Activated B cell treated with CpG ODN at 0.5 μM for 24 hours (primary cell): ENCODE results near the gene FEZF2. TPM values are rescaled to one million over a fixed set of nuclear protein-coding genes. Genes with fewer than 3 reads are reported as not detected.

Experiments used
- ATAC-seq: fragments of 200-7000 bp; cut with Tn5 transposase; one replicate; pipeline ENCODE4 v1.10.0; 2021; ENCODE audit warnings: low read depth, mild to moderate bottlenecking, moderate library complexity
- CTCF ChIA-PET: fragments of 350-600 bp; sonication (Branson Sonifier 250); formaldehyde crosslinking; loops from one replicate; lab custom pipeline; 2021; ENCODE audit warnings: antibody characterized with exemption; lab: Charles Lee
- POLR2A ChIA-PET: fragments of 350-600 bp; sonication (Branson Sonifier 250); formaldehyde crosslinking; loops from one replicate; lab custom pipeline; 2021; ENCODE audit warnings: antibody characterized with exemption; lab: Charles Lee
- DNase-seq: peaks from one replicate; pipeline ENCODE4 v3.0.0; 2022
- H3K27ac Mint-ChIP-seq: one replicate; pipeline ENCODE4 v1.8.0; 2020; ENCODE audit warnings: mixed read lengths
- H3K27me3 Mint-ChIP-seq: one replicate; pipeline ENCODE4 v1.8.0; 2021; ENCODE audit warnings: mixed read lengths
- H3K36me3 Mint-ChIP-seq: one replicate; pipeline ENCODE4 v1.8.0; 2021; ENCODE audit warnings: low read depth, mixed read lengths
- H3K4me1 Mint-ChIP-seq: one replicate; pipeline ENCODE4 v1.8.0; 2021; ENCODE audit warnings: mixed read lengths
- H3K4me3 Mint-ChIP-seq: one replicate; pipeline ENCODE4 v1.8.0; 2020; ENCODE audit warnings: mild to moderate bottlenecking, mixed read lengths
- H3K9me3 Mint-ChIP-seq: one replicate; pipeline ENCODE4 v1.8.0; 2020; ENCODE audit warnings: mixed read lengths
- CTCF ChIP-seq: fragments of 200-600 bp; IDR thresholded peaks from one replicate; pipeline ENCODE4 v1.8.0; 2022; ENCODE audit warnings: antibody characterized with exemption, mild to moderate bottlenecking
- intact Hi-C: fragments of 100-400 bp; cut with micrococcal nuclease; formaldehyde crosslinking; loops from one replicate; pipeline ENCODE4 v1.15.1; 2024
- total RNA-seq: library from RNA; stranded (reverse); gene quantifications from 2 replicates; pipeline ENCODE4 v1.2.3, GENCODE V29; 2022

The FEZF2 gene
- total RNA-seq, 1 donor from 2014 or later = not detected

- no peaks in the 10 kb centered on the region for H3K4me1 Mint-ChIP-seq
- ChIA-PET CTCF (no interaction called here), POLR2A (no interaction called here)
- H3K27ac Mint-ChIP-seq = no peak overlapping the region
- H3K36me3 Mint-ChIP-seq = no peaks in the 10 kb centered on the region
- DNase-seq = no peak
- H3K9me3 Mint-ChIP-seq = no peaks in the 10 kb centered on the region
- intact Hi-C loops = no loop called here
- H3K27me3 Mint-ChIP-seq = peaks cover 65% of the 10 kb centered on the region
- TF ChIP-seq CTCF = no peak
- no peak overlapping the region for H3K4me3 Mint-ChIP-seq
- ATAC-seq = no peak
Observed at GRCh38 chr3:62378311-62378789, 5.0 kb upstream of the FEZF2 start.

- ATAC-seq (no peak), DNase-seq (no peak)
- no peaks in the 10 kb centered on the region for H3K36me3 Mint-ChIP-seq
- no peak overlapping the region for H3K27ac Mint-ChIP-seq
- H3K4me3 Mint-ChIP-seq = no peak overlapping the region
- H3K27me3 Mint-ChIP-seq = peaks cover 67% of the 10 kb centered on the region
- ChIA-PET POLR2A (no interaction called here), CTCF (no interaction called here)
- intact Hi-C loops = no loop called here
- no peaks in the 10 kb centered on the region for H3K4me1 Mint-ChIP-seq
- H3K9me3 Mint-ChIP-seq = no peaks in the 10 kb centered on the region
- no peak for TF ChIP-seq CTCF
Observed at GRCh38 chr3:62376906-62377877, 3.8 kb upstream of the FEZF2 start.

GRCh38 chr3:62376454-62376720, 3.0 kb upstream of the FEZF2 start:
- no peak for ATAC-seq
- CTCF ChIA-PET = no interaction called here
- no peak for DNase-seq
- Mint-ChIP-seq H3K27ac (no peak overlapping the region), H3K9me3 (no peaks in the 10 kb centered on the region), H3K36me3 (no peaks in the 10 kb centered on the region), H3K4me1 (no peaks in the 10 kb centered on the region), H3K27me3 (peaks cover 66% of the 10 kb centered on the region), H3K4me3 (no peak overlapping the region)
- POLR2A ChIA-PET = no interaction called here
- intact Hi-C loops = no loop called here
- TF ChIP-seq CTCF = no peak

GRCh38 chr3:62375655-62376453, 2.5 kb upstream of the FEZF2 start:
- CTCF ChIA-PET = no interaction called here
- Mint-ChIP-seq H3K4me3 (no peak overlapping the region), H3K9me3 (no peaks in the 10 kb centered on the region), H3K27ac (no peak overlapping the region), H3K4me1 (no peaks in the 10 kb centered on the region), H3K36me3 (no peaks in the 10 kb centered on the region), H3K27me3 (peaks cover 66% of the 10 kb centered on the region)
- no peak for ATAC-seq
- intact Hi-C loops = no loop called here
- TF ChIP-seq CTCF = no peak
- DNase-seq = no peak
- POLR2A ChIA-PET = no interaction called here
